GM19099 (cell line): ENCODE data around the gene PLCD1.

Experiments used
- POLR2A ChIP-seq: IDR thresholded peaks from 3 replicates; pipeline ENCODE4 v1.6.1; 2011; ENCODE audit warnings: low read depth; ENCODE audit not compliant: insufficient read length; ENCODE audit errors: extremely low read depth

PLCD1 gene

GRCh38 chr3:38021196-38021595 is 8.2 kb downstream of the PLCD1 start:
- TF ChIP-seq POLR2A, result no peak

- TF ChIP-seq POLR2A, result no peak
Observed at GRCh38 chr3:38020342-38020726, 9.1 kb downstream of the PLCD1 start.

GRCh38 chr3:38019658-38020341 is 9.6 kb downstream of the PLCD1 start:
- no peak for TF ChIP-seq POLR2A

- TF ChIP-seq POLR2A, result no peak
Observed at GRCh38 chr3:38018296-38019266, 10.9 kb downstream of the PLCD1 start.

GRCh38 chr3:38017445-38018295 is 11.8 kb downstream of the PLCD1 start:
- no peak for TF ChIP-seq POLR2A

GRCh38 chr3:38016847-38017444 is 12.5 kb downstream of the PLCD1 start:
- no peak for TF ChIP-seq POLR2A

- no peak for TF ChIP-seq POLR2A
Observed at GRCh38 chr3:38016410-38016809, 13.0 kb downstream of the PLCD1 start.

GRCh38 chr3:38015984-38016383 is 13.5 kb downstream of the PLCD1 start:
- TF ChIP-seq POLR2A, result no peak

- no peak for TF ChIP-seq POLR2A
Observed at GRCh38 chr3:38015485-38015884, 14.0 kb downstream of the PLCD1 start.

GRCh38 chr3:38011111-38011510 is 18.3 kb downstream of the PLCD1 start:
- TF ChIP-seq POLR2A, result no peak

- no peak for TF ChIP-seq POLR2A
Observed at GRCh38 chr3:38009807-38010591, 19.4 kb downstream of the PLCD1 start.

GRCh38 chr3:38008971-38009580 is 20.4 kb downstream of the PLCD1 start:
- no peak for TF ChIP-seq POLR2A

GRCh38 chr3:38008191-38008701 is 21.2 kb downstream of the PLCD1 start:
- no peak for TF ChIP-seq POLR2A
